Measurements from ENCODE around the gene ASPN.

DNA sequence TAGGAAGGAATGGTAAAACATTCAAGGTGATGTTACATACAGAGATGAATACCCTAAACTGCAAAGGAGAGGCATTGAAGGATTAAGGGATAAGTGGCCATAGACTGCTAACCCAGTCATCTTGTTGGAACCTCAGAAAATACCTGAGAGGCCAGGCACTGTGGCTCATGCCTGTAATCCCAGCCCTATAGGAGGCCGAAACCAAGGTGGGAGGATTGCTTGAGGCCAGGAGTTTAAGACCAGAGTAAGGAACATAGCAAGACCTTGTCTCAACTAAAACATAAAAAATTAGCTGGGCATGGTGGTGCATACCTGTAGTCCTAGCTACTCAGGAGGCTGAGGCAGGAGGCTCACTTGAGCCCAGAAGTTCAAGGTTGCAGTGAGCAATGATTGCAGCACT lies 42.6 kb upstream of the ASPN start:
- TF ChIP-seq, protein P1, sequence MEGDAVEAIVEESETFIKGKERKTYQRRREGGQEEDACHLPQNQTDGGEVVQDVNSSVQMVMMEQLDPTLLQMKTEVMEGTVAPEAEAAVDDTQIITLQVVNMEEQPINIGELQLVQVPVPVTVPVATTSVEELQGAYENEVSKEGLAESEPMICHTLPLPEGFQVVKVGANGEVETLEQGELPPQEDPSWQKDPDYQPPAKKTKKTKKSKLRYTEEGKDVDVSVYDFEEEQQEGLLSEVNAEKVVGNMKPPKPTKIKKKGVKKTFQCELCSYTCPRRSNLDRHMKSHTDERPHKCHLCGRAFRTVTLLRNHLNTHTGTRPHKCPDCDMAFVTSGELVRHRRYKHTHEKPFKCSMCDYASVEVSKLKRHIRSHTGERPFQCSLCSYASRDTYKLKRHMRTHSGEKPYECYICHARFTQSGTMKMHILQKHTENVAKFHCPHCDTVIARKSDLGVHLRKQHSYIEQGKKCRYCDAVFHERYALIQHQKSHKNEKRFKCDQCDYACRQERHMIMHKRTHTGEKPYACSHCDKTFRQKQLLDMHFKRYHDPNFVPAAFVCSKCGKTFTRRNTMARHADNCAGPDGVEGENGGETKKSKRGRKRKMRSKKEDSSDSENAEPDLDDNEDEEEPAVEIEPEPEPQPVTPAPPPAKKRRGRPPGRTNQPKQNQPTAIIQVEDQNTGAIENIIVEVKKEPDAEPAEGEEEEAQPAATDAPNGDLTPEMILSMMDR (conservative IDR thresholded peaks at IDR 0.05; ENCODE audit: low read depth, low read length): no peak
- no peak for TF ChIP-seq EZH2 (IDR thresholded peaks at IDR 0.05; ENCODE audit: borderline replicate concordance, low read depth, low read length, poor library complexity, severe bottlenecking)

Measured in A673 (cell line).